IPS DF 6.9 (cell line): ENCODE measurements around the gene GNAS-AS1.

Experiments
- DNase-seq: peaks from one replicate; pipeline ENCODE4 v3.0.0-alpha.2; 2013; ENCODE audit warnings: low read depth, low spot score
- H3K27ac ChIP-seq: one replicate; pipeline ENCODE4 v1.5.1; 2013; ENCODE audit warnings: low read length, control low read depth
- H3K27me3 ChIP-seq: 2 replicates; pipeline ENCODE4 v1.6.1; 2013; ENCODE audit warnings: mild to moderate bottlenecking, low read length; ENCODE audit not compliant: control insufficient read depth, insufficient read depth
- H3K36me3 ChIP-seq: 2 replicates; pipeline ENCODE4 v1.6.1; 2013; ENCODE audit warnings: low read length; ENCODE audit not compliant: control insufficient read depth, insufficient read depth
- H3K4me1 ChIP-seq: 2 replicates; pipeline ENCODE4 v1.6.1; 2013; ENCODE audit warnings: low read length; ENCODE audit not compliant: control insufficient read depth, insufficient read depth
- H3K4me3 ChIP-seq: 2 replicates; pipeline ENCODE4 v1.5.1; 2013; ENCODE audit warnings: mild to moderate bottlenecking, low read length
- H3K9me3 ChIP-seq: 2 replicates; pipeline ENCODE4 v1.6.1; 2013; ENCODE audit warnings: low read length, inconsistent platforms; ENCODE audit not compliant: control insufficient read depth, insufficient read depth
- WGBS: extraction: QIAGEN DNeasy Blood & Tissue Kit; methylation state at CpG from one replicate; pipeline ENCODE4 v1.1.7; 2013; ENCODE audit warnings: mixed read lengths, missing lambda C conversion rate; ENCODE audit not compliant: insufficient read length, insufficient coverage; 5-methylcytosine and 5-hydroxymethylcytosine counted together

GNAS-AS1 gene

DNA sequence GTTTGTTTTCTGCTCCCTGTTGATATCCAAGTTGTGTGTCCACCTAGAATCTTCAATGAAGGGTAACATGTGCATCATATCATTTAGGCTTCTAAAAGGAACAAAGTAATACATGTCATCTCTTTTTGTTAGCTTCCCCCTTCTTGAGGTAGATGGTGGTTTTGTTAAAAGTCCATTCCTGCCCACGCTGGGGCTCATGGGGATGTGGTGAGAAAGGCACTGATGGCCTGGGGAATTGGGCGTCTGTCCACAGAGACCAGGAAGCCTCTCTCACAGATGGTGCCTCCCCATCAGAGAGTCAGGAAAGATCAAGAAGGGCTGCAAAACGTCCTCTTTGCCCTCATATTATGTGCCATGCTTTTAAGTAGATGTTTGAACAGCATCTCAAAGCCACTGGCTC is 34.3 kb upstream of the GNAS-AS1 start:
- no peak overlapping the region for H3K4me3 ChIP-seq
- no CpG with 5 or more reads among the region's 3 CpGs for WGBS
- H3K27ac ChIP-seq = no peak overlapping the region
- no peak for DNase-seq
- H3K9me3 ChIP-seq = no peaks in the 10 kb centered on the region
- H3K27me3 ChIP-seq = no peaks in the 10 kb centered on the region
- peaks cover 4% of the 10 kb centered on the region for H3K4me1 ChIP-seq
- no peaks in the 10 kb centered on the region for H3K36me3 ChIP-seq

DNA sequence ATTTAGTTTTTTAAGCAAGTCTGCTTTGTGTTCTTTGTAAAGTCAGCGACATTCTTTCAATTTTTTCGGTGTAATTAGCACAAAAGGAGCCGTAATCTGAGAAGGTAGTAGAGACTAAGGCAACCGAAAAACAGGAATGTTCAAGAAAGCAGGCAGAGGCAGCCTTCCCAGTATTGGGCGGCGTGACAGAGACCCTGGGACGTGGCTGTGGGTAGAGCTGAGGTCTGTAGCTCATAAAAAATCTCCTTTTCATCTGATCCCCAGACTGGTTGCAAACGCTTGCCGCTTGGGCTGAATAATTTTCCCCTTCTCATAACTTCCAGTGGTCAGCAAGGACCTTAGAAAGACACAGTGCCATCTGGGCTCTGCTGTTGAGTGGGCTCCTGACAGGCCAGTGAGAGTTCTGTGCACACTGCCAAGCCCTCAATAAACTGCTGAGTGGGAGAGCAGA is 32.6 kb upstream of the GNAS-AS1 start:
- no peak for DNase-seq
- no peak overlapping the region for H3K27ac ChIP-seq
- H3K4me1 ChIP-seq = peaks cover 4% of the 10 kb centered on the region
- H3K27me3 ChIP-seq = no peaks in the 10 kb centered on the region
- H3K4me3 ChIP-seq = no peak overlapping the region
- H3K36me3 ChIP-seq = no peaks in the 10 kb centered on the region
- no peaks in the 10 kb centered on the region for H3K9me3 ChIP-seq
- WGBS = no CpG with 5 or more reads among the region's 9 CpGs

DNA sequence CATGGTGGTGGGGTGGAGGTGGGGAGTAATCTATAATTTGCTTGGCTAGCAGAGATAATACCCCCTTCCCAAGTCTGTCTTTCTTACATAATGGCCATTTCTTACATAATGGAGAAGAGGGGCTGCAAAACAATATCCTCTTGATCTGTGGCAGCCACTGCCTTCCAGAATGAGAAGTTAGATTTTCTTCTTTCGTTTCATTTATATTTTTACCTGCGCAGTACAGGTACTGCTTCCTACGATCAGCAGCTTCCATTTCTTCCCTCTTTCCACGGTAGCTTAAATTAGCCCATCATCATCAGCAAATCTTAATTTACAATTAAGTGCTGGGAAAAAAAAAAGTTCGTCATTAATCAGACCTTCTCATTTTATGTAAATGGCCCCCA is 32.0 kb upstream of the GNAS-AS1 start:
- H3K27ac ChIP-seq = no peak overlapping the region
- no peaks in the 10 kb centered on the region for H3K36me3 ChIP-seq
- WGBS = no CpG with 5 or more reads among the region's 5 CpGs
- peaks cover 4% of the 10 kb centered on the region for H3K4me1 ChIP-seq
- no peaks in the 10 kb centered on the region for H3K9me3 ChIP-seq
- no peaks in the 10 kb centered on the region for H3K27me3 ChIP-seq
- H3K4me3 ChIP-seq = no peak overlapping the region
- DNase-seq = no peak

GRCh38 chr20:58880994-58881752 is 30.5 kb upstream of the GNAS-AS1 start:
- Histone ChIP-seq H3K4me1 (peaks cover 7% of the 10 kb centered on the region), H3K4me3 (no peak overlapping the region), H3K9me3 (no peaks in the 10 kb centered on the region), H3K27ac (no peak overlapping the region), H3K27me3 (no peaks in the 10 kb centered on the region), H3K36me3 (no peaks in the 10 kb centered on the region)
- WGBS = no CpG with 5 or more reads among the region's 9 CpGs
- DNase-seq = no peak

DNA sequence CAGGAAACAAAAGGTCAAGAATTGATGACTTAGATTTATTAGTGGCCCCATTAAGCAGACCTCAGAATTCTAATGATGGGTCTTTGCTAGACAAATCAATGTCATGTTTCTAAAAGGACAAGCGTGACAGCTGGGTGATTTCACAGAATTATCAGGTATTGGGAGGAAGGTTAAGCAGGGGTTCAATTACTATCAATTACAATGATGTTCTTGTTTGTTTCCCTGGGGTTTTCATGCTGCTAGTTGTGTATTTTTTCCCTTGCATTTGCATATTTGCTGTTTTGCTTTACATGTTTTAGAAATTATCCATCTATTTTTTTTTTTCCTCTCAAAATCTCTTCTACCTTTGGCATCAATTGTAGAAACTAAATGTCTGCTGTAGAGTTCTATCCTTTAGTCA is 29.7 kb upstream of the GNAS-AS1 start:
- Histone ChIP-seq H3K4me1 (peaks cover 8% of the 10 kb centered on the region), H3K27me3 (no peaks in the 10 kb centered on the region), H3K36me3 (no peaks in the 10 kb centered on the region), H3K27ac (no peak overlapping the region), H3K9me3 (no peaks in the 10 kb centered on the region), H3K4me3 (no peak overlapping the region)
- no CpG with 5 or more reads among the region's 1 CpG for WGBS
- DNase-seq = no peak

DNA sequence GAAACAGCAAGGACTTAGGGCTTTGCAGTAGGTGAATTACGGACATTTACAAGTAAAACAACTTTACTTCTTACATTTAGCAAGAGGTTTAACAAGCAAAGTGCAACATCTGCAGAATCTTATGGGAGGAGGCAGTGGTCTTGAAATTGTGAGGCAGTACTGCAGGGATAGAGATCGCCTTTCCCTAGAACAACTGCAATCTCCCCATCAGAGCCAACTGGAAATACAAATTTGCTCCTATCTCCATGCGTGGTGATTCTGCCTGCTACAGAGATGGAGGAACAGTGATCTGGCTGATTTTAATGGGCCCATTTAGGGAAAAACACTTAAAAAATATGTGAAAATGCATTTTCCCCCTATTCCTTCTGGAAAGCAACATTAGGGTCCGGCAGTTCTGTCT is 27.7 kb upstream of the GNAS-AS1 start:
- H3K36me3 ChIP-seq = no peaks in the 10 kb centered on the region
- no peaks in the 10 kb centered on the region for H3K9me3 ChIP-seq
- no peak overlapping the region for H3K27ac ChIP-seq
- no peak overlapping the region for H3K4me3 ChIP-seq
- DNase-seq = no peak
- peaks cover 7% of the 10 kb centered on the region for H3K4me1 ChIP-seq
- WGBS = no CpG with 5 or more reads among the region's 4 CpGs
- H3K27me3 ChIP-seq = no peaks in the 10 kb centered on the region

- WGBS = no CpG with 5 or more reads among the region's 4 CpGs
- no peaks in the 10 kb centered on the region for H3K9me3 ChIP-seq
- H3K27me3 ChIP-seq = no peaks in the 10 kb centered on the region
- H3K4me1 ChIP-seq = peaks cover 7% of the 10 kb centered on the region
- no peaks in the 10 kb centered on the region for H3K36me3 ChIP-seq
- no peak for DNase-seq
- H3K27ac ChIP-seq = no peak overlapping the region
- no peak overlapping the region for H3K4me3 ChIP-seq
These were observed 27.3 kb upstream of the GNAS-AS1 start for GRCh38 chr20:58877976-58878360.

- Histone ChIP-seq H3K27ac (no peak overlapping the region), H3K36me3 (no peaks in the 10 kb centered on the region), H3K9me3 (no peaks in the 10 kb centered on the region), H3K4me1 (peaks cover 6% of the 10 kb centered on the region), H3K27me3 (no peaks in the 10 kb centered on the region), H3K4me3 (no peak overlapping the region)
- DNase-seq = no peak
- no CpG with 5 or more reads among the region's 11 CpGs for WGBS
These were observed 26.6 kb upstream of the GNAS-AS1 start for GRCh38 chr20:58877050-58877975.

- no peak for DNase-seq
- H3K9me3 ChIP-seq = no peaks in the 10 kb centered on the region
- H3K4me1 ChIP-seq = peaks cover 5% of the 10 kb centered on the region
- no CpG with 5 or more reads among the region's 7 CpGs for WGBS
- no peak overlapping the region for H3K4me3 ChIP-seq
- no peaks in the 10 kb centered on the region for H3K27me3 ChIP-seq
- H3K36me3 ChIP-seq = no peaks in the 10 kb centered on the region
- H3K27ac ChIP-seq = no peak overlapping the region
These were observed 25.7 kb upstream of the GNAS-AS1 start for GRCh38 chr20:58876437-58876836.

DNA sequence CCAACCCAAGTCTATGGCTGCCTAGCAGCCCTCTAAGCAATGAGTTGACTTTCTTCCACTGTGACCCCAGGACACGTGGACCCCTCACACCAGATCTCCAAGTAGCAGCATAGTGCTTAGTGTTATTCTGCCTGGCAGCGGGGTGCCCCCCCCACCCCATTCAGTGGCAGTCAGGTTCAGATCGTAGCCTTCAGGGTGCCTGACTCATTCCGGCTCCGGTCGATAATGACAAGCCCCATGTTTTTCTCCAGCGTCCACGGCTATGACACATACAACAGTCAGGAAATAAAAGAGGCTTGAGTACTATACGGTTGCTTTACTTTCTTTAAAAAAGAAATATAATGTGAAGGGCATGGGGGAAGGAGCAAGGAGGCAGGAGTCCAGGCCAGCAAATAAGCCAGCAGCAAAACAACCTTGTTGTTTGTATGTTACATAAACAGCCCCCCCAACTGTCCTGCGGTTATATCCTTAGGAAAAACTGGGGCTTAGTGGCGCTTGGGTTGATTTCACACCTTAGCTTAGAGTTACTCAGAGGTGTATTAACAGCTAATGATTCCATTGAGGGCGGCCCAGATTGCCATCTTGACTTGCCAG is 24.9 kb upstream of the GNAS-AS1 start:
- no peaks in the 10 kb centered on the region for H3K36me3 ChIP-seq
- no peak overlapping the region for H3K27ac ChIP-seq
- DNase-seq = no peak
- WGBS = no CpG with 5 or more reads among the region's 12 CpGs
- H3K9me3 ChIP-seq = no peaks in the 10 kb centered on the region
- H3K27me3 ChIP-seq = no peaks in the 10 kb centered on the region
- H3K4me3 ChIP-seq = no peak overlapping the region
- peaks cover 5% of the 10 kb centered on the region for H3K4me1 ChIP-seq
